ENCODE measurements around the gene C14orf132. TPM values are rescaled to one million over a fixed set of nuclear protein-coding genes. Genes with fewer than 3 reads are reported as not detected.

C14orf132 gene
- total and polyA plus RNA-seq, 2 experiments from 2014 or later: 17.0 to 19.3 TPM

GRCh38 chr14:96098309-96098998 lies 59.3 kb downstream of the C14orf132 start:
- Histone ChIP-seq H3K36me3 (replicated peaks; ENCODE audit: insufficient read depth, low read depth) (no peaks in the 10 kb centered on the region), H3K27me3 (no peaks in the 10 kb centered on the region), H3K4me3 (no peak overlapping the region), H4K20me1 (ENCODE audit: insufficient read depth, poor library complexity, severe bottlenecking) (no peaks in the 10 kb centered on the region), H3K27ac (no peak overlapping the region), H3K79me2 (no peaks in the 10 kb centered on the region), H3K4me2 (no peak overlapping the region), H3K9me3 (ENCODE audit: low read depth) (no peaks in the 10 kb centered on the region), H3K4me1 (ENCODE audit: insufficient read depth) (peaks cover 25% of the 10 kb centered on the region), H2AFZ (no peak overlapping the region), H3K9me2 (replicated peaks; ENCODE audit: insufficient read depth) (no peaks in the 10 kb centered on the region)
- TF ChIP-seq EZH2 (IDR thresholded peaks at IDR 0.05; ENCODE audit: borderline replicate concordance) (no peak), EZH2phosphoT487 (IDR thresholded peaks at IDR 0.05; ENCODE audit: low read depth, severe bottlenecking, unreplicated experiment) (no peak), CTCF (IDR thresholded peaks at IDR 0.05; ENCODE audit: poor library complexity) (peak; percentile 65)
- peak; percentile 80 for DNase-seq (ENCODE audit: low spot score)
- 49% methylated on average over 6 of the region's 6 CpGs for WGBS (ENCODE audit: low lambda C conversion rate, missing lambda C conversion rate)

DNA sequence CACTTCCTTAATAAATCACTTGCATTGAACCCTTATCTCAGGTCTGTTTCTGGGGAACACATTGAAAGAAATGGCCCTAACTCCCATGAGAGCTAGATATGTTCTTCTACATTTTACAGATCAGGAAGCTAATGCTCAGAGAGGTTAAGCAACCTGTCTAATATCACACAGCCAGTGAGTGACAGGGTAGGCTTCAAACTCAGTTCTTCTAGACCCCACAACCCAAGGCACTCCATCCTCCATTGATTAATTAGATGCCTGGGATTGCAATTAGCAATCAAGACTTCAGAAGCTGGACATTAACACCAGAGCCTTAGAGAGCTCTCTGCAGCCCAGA lies 59.8 kb downstream of the C14orf132 start:
- no peak overlapping the region for H3K4me2 ChIP-seq
- no peak overlapping the region for H3K4me3 ChIP-seq
- H4K20me1 ChIP-seq (ENCODE audit: insufficient read depth, poor library complexity, severe bottlenecking): no peaks in the 10 kb centered on the region
- no peaks in the 10 kb centered on the region for H3K9me2 ChIP-seq (replicated peaks; ENCODE audit: insufficient read depth)
- no peaks in the 10 kb centered on the region for H3K36me3 ChIP-seq (replicated peaks; ENCODE audit: insufficient read depth, low read depth)
- DNase-seq (ENCODE audit: low spot score): no peak
- H3K79me2 ChIP-seq: no peaks in the 10 kb centered on the region
- H3K9me3 ChIP-seq (ENCODE audit: low read depth): no peaks in the 10 kb centered on the region
- H3K4me1 ChIP-seq (ENCODE audit: insufficient read depth): peaks cover 25% of the 10 kb centered on the region
- no peak overlapping the region for H3K27ac ChIP-seq
- H2AFZ ChIP-seq: no peak overlapping the region
- TF ChIP-seq EZH2phosphoT487 (IDR thresholded peaks at IDR 0.05; ENCODE audit: low read depth, severe bottlenecking, unreplicated experiment): no peak
- no peak for TF ChIP-seq CTCF (IDR thresholded peaks at IDR 0.05; ENCODE audit: poor library complexity)
- no peak for TF ChIP-seq EZH2 (IDR thresholded peaks at IDR 0.05; ENCODE audit: borderline replicate concordance)
- H3K27me3 ChIP-seq: no peaks in the 10 kb centered on the region

DNA sequence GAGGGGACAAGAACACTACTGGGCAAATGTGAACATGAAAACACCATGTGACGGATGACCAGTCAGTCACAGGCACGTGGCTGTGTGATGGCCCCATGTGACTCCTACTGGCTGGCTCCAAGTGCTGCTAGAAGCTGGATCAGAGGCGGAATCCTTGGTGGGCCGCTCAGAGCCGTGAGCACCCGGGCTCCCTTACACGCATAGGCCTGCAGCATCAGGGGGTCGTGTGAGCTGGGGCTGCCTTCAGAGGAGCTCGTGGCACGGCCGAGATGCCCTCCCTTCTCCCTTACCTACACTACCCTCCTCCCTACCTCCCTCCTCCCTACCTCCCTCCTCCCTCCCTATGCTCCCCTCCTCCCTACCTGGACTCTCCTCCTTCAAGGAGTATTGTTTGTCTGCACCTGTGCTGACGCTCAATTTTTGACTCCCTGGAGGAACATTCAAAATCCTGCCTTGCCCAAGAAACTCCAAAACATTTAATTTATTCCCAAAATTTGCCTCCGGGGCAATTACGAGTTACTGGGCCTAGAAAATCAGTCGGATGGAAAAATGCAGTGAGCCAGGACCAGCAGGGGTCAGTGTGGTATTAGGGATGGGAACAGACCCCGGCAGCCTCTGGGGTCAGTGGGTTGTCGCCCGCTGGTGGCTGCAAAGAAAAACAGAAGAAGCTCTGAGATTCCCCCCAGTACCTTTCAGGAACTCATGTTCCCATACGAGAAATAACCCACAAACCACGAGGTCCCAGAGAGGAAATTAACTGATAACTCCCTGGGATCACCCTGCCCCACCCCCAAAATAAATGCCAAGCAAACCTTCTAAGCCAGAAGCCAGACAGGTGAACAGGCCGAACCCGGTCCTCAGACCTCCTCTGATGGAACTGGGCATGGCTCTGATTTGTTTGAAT lies 61.3 kb downstream of the C14orf132 start:
- Histone ChIP-seq H3K4me2 (no peak overlapping the region), H4K20me1 (ENCODE audit: insufficient read depth, poor library complexity, severe bottlenecking) (no peaks in the 10 kb centered on the region), H3K27me3 (no peaks in the 10 kb centered on the region), H3K9me3 (ENCODE audit: low read depth) (no peaks in the 10 kb centered on the region), H3K36me3 (replicated peaks; ENCODE audit: insufficient read depth, low read depth) (no peaks in the 10 kb centered on the region), H3K4me3 (no peak overlapping the region), H2AFZ (no peak overlapping the region), H3K4me1 (ENCODE audit: insufficient read depth) (peaks cover 27% of the 10 kb centered on the region), H3K79me2 (no peaks in the 10 kb centered on the region), H3K27ac (no peak overlapping the region), H3K9me2 (replicated peaks; ENCODE audit: insufficient read depth) (no peaks in the 10 kb centered on the region)
- WGBS (ENCODE audit: low lambda C conversion rate, missing lambda C conversion rate): 42% methylated on average over 18 of the region's 22 CpGs
- peak; percentile 89 for DNase-seq (ENCODE audit: low spot score)
- TF ChIP-seq CTCF (IDR thresholded peaks at IDR 0.05; ENCODE audit: poor library complexity) (peak; percentile 98), EZH2 (IDR thresholded peaks at IDR 0.05; ENCODE audit: borderline replicate concordance) (no peak)
